K562 (cell line): ENCODE data around the gene LIX1. TPM values are rescaled to one million over a fixed set of nuclear protein-coding genes. Genes with fewer than 3 reads are reported as not detected.

Experiments
- BRD9 ChIP-seq: fragments of 450-650 bp; IDR thresholded peaks from 2 replicates; pipeline ENCODE4 v1.6.1; 2018; ENCODE audit warnings: low read depth; ENCODE audit not compliant: partially characterized antibody
- C11orf30 ChIP-seq: fragments of 450-650 bp; IDR thresholded peaks from 2 replicates; pipeline ENCODE4 v1.6.1; 2016; ENCODE audit warnings: low read depth, mild to moderate bottlenecking
- CBX3 ChIP-seq, 2 experiments: IDR thresholded peaks; 1 replicate in 1 of 2; 2 replicates in 1 of 2; pipeline ENCODE4 v1.6.1; 2012; ENCODE audit warnings: inconsistent platforms in 2 of 2, low read length in 2 of 2, borderline replicate concordance in 1 of 2, control low read depth in 1 of 2
- CCAR2 ChIP-seq: fragments of 200-400 bp; formaldehyde crosslinking; IDR thresholded peaks from 2 replicates; pipeline ENCODE4 v1.6.1; 2017; ENCODE audit warnings: mild to moderate bottlenecking, low read depth, low read length
- CTCF ChIP-seq, 3 experiments: IDR thresholded peaks in 2 of 3; conservative IDR thresholded peaks in 1 of 3; 2 replicates each; pipeline ENCODE4 v1.5.1; 2011 to 2012; ENCODE audit warnings: low read length in 3 of 3, mild to moderate bottlenecking in 3 of 3, control low read depth in 2 of 3, improper control_type of control experiment in 1 of 3, inconsistent platforms in 1 of 3, low read depth in 1 of 3, mixed read lengths in 1 of 3, moderate library complexity in 1 of 3; ENCODE audit not compliant: insufficient read depth in 2 of 3
- E2F8 ChIP-seq: fragments of 450-650 bp; IDR thresholded peaks from 2 replicates; pipeline ENCODE4 v1.7.1; 2018; ENCODE audit warnings: mild to moderate bottlenecking, low read depth; ENCODE audit not compliant: partially characterized antibody
- ETS1 ChIP-seq: conservative IDR thresholded peaks from 2 replicates; pipeline ENCODE4 v1.6.1; 2011; ENCODE audit warnings: low read depth, mild to moderate bottlenecking, low read length; ENCODE audit not compliant: control insufficient read depth
- FOXJ2 ChIP-seq: fragments of 200-800 bp; sonication (Bioruptor generic); IDR thresholded peaks from 2 replicates; pipeline ENCODE4 v1.6.1; 2016; ENCODE audit warnings: missing genetic modification characterization, missing compliant biosample characterization
- HMG20A ChIP-seq: fragments of 450-650 bp; formaldehyde crosslinking; conservative IDR thresholded peaks from 2 replicates; pipeline ENCODE4 v1.4.0; 2020; ENCODE audit warnings: mild to moderate bottlenecking, mixed read lengths
- HMGXB4 ChIP-seq: sonication (generic); formaldehyde crosslinking; IDR thresholded peaks from 2 replicates; pipeline ENCODE4 v1.8.1; 2023; ENCODE audit warnings: mild to moderate bottlenecking, missing genetic modification reagents
- MECOM ChIP-seq: fragments of 250-450 bp; sonication (Bioruptor Pico); IDR thresholded peaks from 2 replicates; pipeline ENCODE4 v1.8.0; 2022; ENCODE audit warnings: inconsistent platforms
- NUFIP1 ChIP-seq: fragments of 450-650 bp; IDR thresholded peaks from 2 replicates; pipeline ENCODE4 v1.6.1; 2018; ENCODE audit not compliant: partially characterized antibody
- POLR3G ChIP-seq: IDR thresholded peaks from 2 replicates; pipeline ENCODE4 v1.6.1; 2011; ENCODE audit not compliant: insufficient read length, insufficient replicate concordance; ENCODE audit errors: extremely low read depth
- TAL1 ChIP-seq: fragments of 450-650 bp; IDR thresholded peaks from 2 replicates; pipeline ENCODE4 v1.6.1; 2016; ENCODE audit warnings: mild to moderate bottlenecking
- TCF3 ChIP-seq: sonication (generic); formaldehyde crosslinking; IDR thresholded peaks from 2 replicates; pipeline ENCODE4 v1.4.0; 2020; ENCODE audit warnings: mild to moderate bottlenecking, missing genetic modification reagents
- ZEB2 ChIP-seq: fragments of 450-650 bp; IDR thresholded peaks from 2 replicates; pipeline ENCODE4 v1.6.1; 2016
- ZFP36 ChIP-seq: fragments of 150-350 bp; IDR thresholded peaks from 2 replicates; pipeline ENCODE4 v1.6.1; 2018; ENCODE audit warnings: low read length, low read depth; ENCODE audit not compliant: partially characterized antibody
- ZKSCAN8 ChIP-seq: fragments of 200-800 bp; sonication (Bioruptor generic); IDR thresholded peaks from 2 replicates; pipeline ENCODE4 v1.6.1; 2016; ENCODE audit warnings: missing genetic modification characterization, missing compliant biosample characterization
- ZNF277 ChIP-seq: fragments of 250-450 bp; sonication (Bioruptor Pico); IDR thresholded peaks from 2 replicates; pipeline ENCODE4 v1.8.0; 2022; ENCODE audit warnings: inconsistent platforms, mild to moderate bottlenecking, moderate library complexity, borderline replicate concordance
- ZNF384 ChIP-seq: IDR thresholded peaks from 2 replicates; pipeline ENCODE4 v1.6.1; 2012; ENCODE audit warnings: low read depth, low read length, improper control_type of control experiment
- ZNF444 ChIP-seq: fragments of 250-450 bp; sonication (Bioruptor Pico); IDR thresholded peaks from 2 replicates; pipeline ENCODE4 v1.4.0; 2020; ENCODE audit warnings: mild to moderate bottlenecking, moderate library complexity
- ZNF778 ChIP-seq: fragments of 450-650 bp; formaldehyde crosslinking; IDR thresholded peaks from 2 replicates; pipeline ENCODE4 v1.4.0; 2020; ENCODE audit warnings: mild to moderate bottlenecking, moderate library complexity
- polyA plus RNA-seq, 8 experiments: library from polyadenylated mRNA; depleted of rRNA in 4 of 8; stranded (reverse) in 5 of 8; unstranded in 3 of 8; fragments of >200 nt; fragmentation: Nextera tagmentation in 2 of 8; fragmentation: Illumina TruSeq in 1 of 8; extraction: Ambion mirVana in 2 of 8; extraction: Trizol in 1 of 8; gene quantifications; 2 replicates each; pipeline versions ENCODE4 v1.2.1 to v1.2.3, GENCODE V29; 2011 to 2014; ENCODE audit warnings: inconsistent platforms in 1 of 8, missing spikeins in 1 of 8
- total RNA-seq, 7 experiments: library from RNA; depleted of rRNA in 6 of 7; stranded (reverse); fragments of >200 nt in 6 of 7; fragmentation: Illumina TruSeq in 2 of 7; extraction: Trizol in 2 of 7; gene quantifications; 2 replicates each; pipeline versions ENCODE4 v1.2.1 to v1.2.3, GENCODE V29; 2011 to 2021; ENCODE audit warnings: low replicate concordance in 1 of 7

The LIX1 gene
- total and polyA plus RNA-seq, 9 of the 15 experiments (the other 6 are each of a cell fraction or from before 2014, with no cell fraction given), result 0.01 to 0.18 TPM; not detected in 7

GRCh38 chr5:97157689-97158088, 15.3 kb upstream of the LIX1 start (continued):
- TF ChIP-seq C11orf30, result no peak
- no peak for TF ChIP-seq ZKSCAN8 (CRISPR knock-in tag)
- no peak for TF ChIP-seq CTCF (IDR thresholded peaks at IDR 0.05 in 2 of 3, conservative IDR thresholded peaks at IDR 0.05 in 1 of 3; ENCODE audit: insufficient read depth in 2 of 3, low read depth in 1 of 3, low read length in 3 of 3)
- no peak for TF ChIP-seq MECOM (CRISPR knock-in tag)
- TF ChIP-seq FOXJ2 (tag), result no peak
- peak; percentile 73 for TF ChIP-seq ZEB2
- TF ChIP-seq ZNF277, result no peak
- TF ChIP-seq ZNF384, result no peak
- no peak for TF ChIP-seq NUFIP1
- TF ChIP-seq ZFP36, result no peak
- TF ChIP-seq CCAR2, result no peak
- no peak for TF ChIP-seq E2F8
- TF ChIP-seq BRD9, result no peak
- TF ChIP-seq TCF3 (CRISPR knock-in tag), result no peak
- no peak for TF ChIP-seq ETS1
- TF ChIP-seq TAL1, result no peak
- no peak for TF ChIP-seq POLR3G
- TF ChIP-seq HMGXB4 (CRISPR knock-in tag), result no peak
- TF ChIP-seq HMG20A, result no peak
- TF ChIP-seq ZNF778, result no peak
- TF ChIP-seq ZNF444 (CRISPR knock-in tag), result no peak
- peak in 1 of 2 experiments; percentile 93; a peak in 2 of 3 replicates for TF ChIP-seq CBX3 (IDR thresholded peaks at IDR 0.05; ENCODE audit: borderline replicate concordance in 1 of 2, low read length in 2 of 2)
